ENCODE results near the gene LKAAEAR1. TPM values are rescaled to one million over a fixed set of nuclear protein-coding genes. Genes with fewer than 3 reads are reported as not detected.

Gene LKAAEAR1
- total and polyA plus RNA-seq, 2 of the 13 experiments (the other 11 are each of a cell fraction or from before 2014, with no cell fraction given): not detected

GRCh38 chr20:64050261-64051032 lies 33.8 kb downstream of the LKAAEAR1 start (continued):
- TF ChIP-seq DBP (CRISPR knock-in tag; IDR thresholded peaks at IDR 0.05; ENCODE audit: not compliant biosample characterization) (peak; percentile 87), ETV6 (CRISPR knock-in tag; conservative IDR thresholded peaks at IDR 0.05) (0 out of 2 replicates have a peak, but pooled peaks have one; percentile 24), ELF4 (CRISPR knock-in tag; IDR thresholded peaks at IDR 0.05; ENCODE audit: borderline replicate concordance) (no peak; the same call in 1 of the 2 replicates), EZH2 (conservative IDR thresholded peaks at IDR 0.05; ENCODE audit: low read depth, low read length) (no peak), ZNF652 (CRISPR knock-in tag; IDR thresholded peaks at IDR 0.05; ENCODE audit: borderline replicate concordance, low read depth) (no peak; the same call in 1 of the 2 replicates), ELK4 (CRISPR knock-in tag; IDR thresholded peaks at IDR 0.05; ENCODE audit: borderline replicate concordance) (0 out of 2 replicates have a peak, but pooled peaks have one; percentile 12), ZNF441 (CRISPR knock-in tag; IDR thresholded peaks at IDR 0.05; ENCODE audit: borderline replicate concordance) (no peak; the same call in 1 of the 2 replicates), ZNF710 (CRISPR knock-in tag; IDR thresholded peaks at IDR 0.05; ENCODE audit: borderline replicate concordance) (no peak), TFDP1 (CRISPR knock-in tag; IDR thresholded peaks at IDR 0.05; ENCODE audit: borderline replicate concordance) (peak; percentile 44), U2AF2 (IDR thresholded peaks at IDR 0.05; ENCODE audit: low read depth, low read length) (no peak), KLF11 (CRISPR knock-in tag; IDR thresholded peaks at IDR 0.05) (peak; percentile 84; the same call in 1 of the 2 replicates), HOXA9 (CRISPR knock-in tag; IDR thresholded peaks at IDR 0.05; ENCODE audit: borderline replicate concordance) (no peak), TAF1 (CRISPR knock-in tag; IDR thresholded peaks at IDR 0.05) (no peak; the same call in none of the 2 replicates), MXI1 (IDR thresholded peaks at IDR 0.05; ENCODE audit: borderline replicate concordance, low read depth, low read length) (peak; percentile 75; the same call in 2 of the 3 replicates), ZNF367 (CRISPR knock-in tag; IDR thresholded peaks at IDR 0.05; ENCODE audit: borderline replicate concordance) (peak; percentile 65; the same call in 1 of the 2 replicates), ZNF816 (CRISPR knock-in tag; IDR thresholded peaks at IDR 0.05; ENCODE audit: borderline replicate concordance) (no peak), ZC3H13 (CRISPR knock-in tag; IDR thresholded peaks at IDR 0.05) (peak; percentile 64), ZNF333 (CRISPR knock-in tag; IDR thresholded peaks at IDR 0.05; ENCODE audit: borderline replicate concordance) (no peak), HOXD1 (CRISPR knock-in tag; IDR thresholded peaks at IDR 0.05) (0 out of 2 replicates have a peak, but pooled peaks have one; percentile 58), SNAPC5 (CRISPR knock-in tag; IDR thresholded peaks at IDR 0.05; ENCODE audit: borderline replicate concordance) (peak; percentile 93; the same call in 1 of the 2 replicates), JDP2 (CRISPR knock-in tag; IDR thresholded peaks at IDR 0.05; ENCODE audit: borderline replicate concordance) (no peak), HMG20A (CRISPR knock-in tag; IDR thresholded peaks at IDR 0.05; ENCODE audit: borderline replicate concordance) (no peak), HNRNPUL1 (IDR thresholded peaks at IDR 0.05; ENCODE audit: low read depth, low read length) (no peak), TARDBP (CRISPR knock-in tag; IDR thresholded peaks at IDR 0.05) (peak; percentile 94)

Measured in HepG2 (cell line).